Choroid plexus epithelial cell (primary cell): ENCODE results near the gene DNAH11.

Source experiments
- DNase-seq: peaks from one replicate; pipeline ENCODE4 v3.0.0-alpha.2; 2010; ENCODE audit warnings: low read depth
- H3K4me3 ChIP-seq: 2 replicates; pipeline ENCODE4 v1.5.1; 2011; ENCODE audit warnings: low read depth, mild to moderate bottlenecking, control low read depth, low read length, moderate library complexity
- TF ChIP-seq, protein P1 (sequence below): conservative IDR thresholded peaks from 2 replicates; pipeline ENCODE4 v1.5.1; 2011; ENCODE audit warnings: low read depth, mild to moderate bottlenecking, control low read depth, inconsistent platforms, low read length, moderate library complexity

The DNAH11 gene

DNA sequence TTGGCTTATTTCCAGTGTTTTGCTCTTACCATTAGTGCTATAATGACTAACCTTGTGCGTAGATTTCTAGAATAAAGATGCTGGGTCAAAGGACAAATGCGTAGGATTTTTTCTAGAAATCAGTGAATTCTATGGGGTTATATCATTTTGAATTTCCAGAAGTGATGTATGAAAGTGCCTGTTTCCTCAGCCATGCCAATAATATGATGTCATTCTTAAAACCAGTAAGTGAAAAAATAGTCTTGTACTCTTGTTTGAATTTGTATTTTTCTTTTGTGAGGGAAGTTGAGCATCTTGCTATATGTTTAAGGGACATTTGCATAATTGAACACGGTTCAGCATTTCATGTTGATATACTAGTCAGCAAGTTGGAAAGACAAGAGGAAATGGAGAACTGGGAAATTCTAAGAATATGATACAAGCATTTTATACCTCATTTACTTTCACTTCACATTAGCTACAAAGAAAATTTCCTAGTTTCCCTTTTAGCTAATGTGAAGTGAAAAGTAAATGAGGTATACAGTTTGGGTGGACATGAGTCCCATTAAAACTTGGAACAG is 3.8 kb upstream of the DNAH11 start:
- TF ChIP-seq, protein P1, sequence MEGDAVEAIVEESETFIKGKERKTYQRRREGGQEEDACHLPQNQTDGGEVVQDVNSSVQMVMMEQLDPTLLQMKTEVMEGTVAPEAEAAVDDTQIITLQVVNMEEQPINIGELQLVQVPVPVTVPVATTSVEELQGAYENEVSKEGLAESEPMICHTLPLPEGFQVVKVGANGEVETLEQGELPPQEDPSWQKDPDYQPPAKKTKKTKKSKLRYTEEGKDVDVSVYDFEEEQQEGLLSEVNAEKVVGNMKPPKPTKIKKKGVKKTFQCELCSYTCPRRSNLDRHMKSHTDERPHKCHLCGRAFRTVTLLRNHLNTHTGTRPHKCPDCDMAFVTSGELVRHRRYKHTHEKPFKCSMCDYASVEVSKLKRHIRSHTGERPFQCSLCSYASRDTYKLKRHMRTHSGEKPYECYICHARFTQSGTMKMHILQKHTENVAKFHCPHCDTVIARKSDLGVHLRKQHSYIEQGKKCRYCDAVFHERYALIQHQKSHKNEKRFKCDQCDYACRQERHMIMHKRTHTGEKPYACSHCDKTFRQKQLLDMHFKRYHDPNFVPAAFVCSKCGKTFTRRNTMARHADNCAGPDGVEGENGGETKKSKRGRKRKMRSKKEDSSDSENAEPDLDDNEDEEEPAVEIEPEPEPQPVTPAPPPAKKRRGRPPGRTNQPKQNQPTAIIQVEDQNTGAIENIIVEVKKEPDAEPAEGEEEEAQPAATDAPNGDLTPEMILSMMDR = no peak
- no peak overlapping the region for H3K4me3 ChIP-seq
- DNase-seq = no peak

DNA sequence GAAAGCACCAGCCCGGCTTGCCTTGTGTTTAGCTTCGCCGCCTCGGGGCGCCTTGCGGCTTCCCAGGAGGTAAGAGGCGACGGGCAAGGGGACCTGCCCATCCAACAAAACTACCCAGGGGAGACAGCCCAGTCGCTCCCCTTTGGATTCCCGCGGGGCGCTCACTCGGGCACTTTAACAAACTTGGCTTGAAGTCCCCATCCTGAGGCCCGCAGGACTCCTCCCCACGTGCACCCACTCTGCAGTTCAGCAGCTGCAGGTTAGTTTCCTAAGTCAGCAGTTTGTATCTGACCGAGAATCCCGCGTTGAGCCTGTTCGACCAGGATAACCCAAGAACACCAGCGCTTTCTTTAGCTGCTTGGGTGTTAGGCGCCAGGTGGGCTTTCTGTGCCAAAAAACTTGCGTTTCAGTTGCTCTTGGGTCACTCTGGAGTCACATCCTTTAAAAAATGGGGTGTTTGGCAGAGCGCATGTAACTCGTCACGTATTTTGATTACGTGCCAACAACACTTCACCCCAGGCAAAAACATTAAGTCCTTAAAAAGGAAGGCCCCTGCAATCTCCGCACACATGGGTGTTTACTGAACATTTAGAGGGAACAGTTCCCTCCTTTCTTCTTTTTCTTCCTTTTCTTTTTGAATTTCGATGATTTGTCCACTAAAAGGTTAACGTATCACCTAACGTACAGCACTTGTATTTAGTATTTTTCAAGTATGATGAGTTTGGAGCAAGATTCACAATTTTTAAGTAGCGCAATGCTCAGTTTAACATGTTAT is 876 bp downstream of the DNAH11 start:
- TF ChIP-seq, protein P1 = no peak
- peak overlapping the region; percentile 57 for H3K4me3 ChIP-seq
- peak; percentile 16 for DNase-seq

DNA sequence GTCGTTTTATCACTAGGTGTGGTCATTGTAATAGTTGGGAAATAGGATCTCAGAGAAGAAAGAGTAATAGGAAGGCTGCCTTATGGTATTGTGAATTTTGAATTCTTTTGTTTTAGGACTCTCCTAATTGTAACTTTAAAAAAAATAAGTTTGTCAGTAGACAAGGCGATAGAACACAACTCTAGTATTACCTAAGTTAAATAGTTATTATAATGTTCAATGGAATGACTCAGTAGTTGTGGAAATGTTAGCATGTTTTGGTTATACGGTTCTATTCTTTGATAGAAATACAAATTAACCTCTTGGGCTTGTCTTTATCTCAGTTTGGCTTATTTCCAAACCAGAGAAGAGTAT is 1.4 kb downstream of the DNAH11 start:
- no peak overlapping the region for H3K4me3 ChIP-seq
- TF ChIP-seq, protein P1 = no peak
- no peak for DNase-seq

DNA sequence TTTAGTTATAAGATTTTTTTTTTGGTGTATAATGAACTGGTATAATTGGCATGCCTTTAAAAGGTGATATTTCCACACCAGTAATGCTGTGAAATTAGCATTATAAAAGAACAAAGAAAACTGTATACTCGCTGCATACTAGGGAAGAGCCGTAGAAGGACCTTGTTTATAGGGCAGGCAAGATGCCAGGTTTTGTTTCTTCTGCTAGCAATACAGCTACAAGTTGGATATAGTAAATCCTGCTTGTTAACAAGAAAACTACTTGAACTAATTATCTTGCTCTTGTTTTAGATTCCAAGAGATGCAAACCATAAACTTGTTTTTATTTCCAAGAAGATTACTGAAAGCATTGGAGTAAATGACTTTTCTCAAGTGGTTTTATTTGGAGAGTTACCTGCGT is 1.9 kb downstream of the DNAH11 start:
- no peak overlapping the region for H3K4me3 ChIP-seq
- DNase-seq = peak; percentile 35
- TF ChIP-seq, protein P1 = no peak

DNA sequence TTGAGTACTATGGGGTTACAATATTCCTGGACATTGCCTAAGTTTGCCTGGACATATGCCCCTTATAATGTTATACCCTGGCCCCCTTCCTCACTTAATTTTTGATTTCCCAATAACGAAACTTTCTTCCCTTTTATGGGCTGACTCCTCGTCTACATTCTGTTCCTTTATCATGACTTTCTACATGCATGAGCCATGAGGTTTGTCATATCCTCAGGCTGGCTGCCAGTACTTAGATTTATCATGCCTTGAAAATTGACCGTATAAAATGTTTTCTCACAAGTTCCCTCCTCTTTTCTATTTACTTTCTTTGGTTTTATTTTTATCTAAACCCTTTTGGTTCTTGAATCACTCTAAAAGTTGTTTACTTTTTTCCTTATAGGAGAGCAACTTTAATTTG is 4.7 kb downstream of the DNAH11 start:
- DNase-seq = no peak
- TF ChIP-seq, protein P1 = no peak
- H3K4me3 ChIP-seq = no peak overlapping the region

DNA sequence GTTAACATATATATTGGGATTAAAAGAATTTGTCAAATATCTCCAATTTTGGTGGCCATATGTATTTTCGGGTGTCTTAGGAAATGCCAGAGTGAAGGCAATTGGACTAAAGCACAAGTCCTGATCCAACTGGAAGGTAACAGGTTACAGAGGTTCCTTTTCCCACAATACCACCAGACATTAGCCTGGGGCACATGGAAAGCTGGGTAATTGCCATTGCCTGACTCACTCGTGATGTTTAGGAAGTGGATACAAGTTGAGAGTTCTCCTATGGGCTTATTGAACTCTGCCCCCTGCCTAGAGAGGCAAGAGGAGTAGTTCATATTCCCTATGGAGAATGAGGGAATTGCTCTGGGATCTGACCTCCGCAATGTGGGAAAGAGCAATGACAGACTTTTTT is 5.7 kb downstream of the DNAH11 start:
- TF ChIP-seq, protein P1 = no peak
- H3K4me3 ChIP-seq = no peak overlapping the region
- no peak for DNase-seq

DNA sequence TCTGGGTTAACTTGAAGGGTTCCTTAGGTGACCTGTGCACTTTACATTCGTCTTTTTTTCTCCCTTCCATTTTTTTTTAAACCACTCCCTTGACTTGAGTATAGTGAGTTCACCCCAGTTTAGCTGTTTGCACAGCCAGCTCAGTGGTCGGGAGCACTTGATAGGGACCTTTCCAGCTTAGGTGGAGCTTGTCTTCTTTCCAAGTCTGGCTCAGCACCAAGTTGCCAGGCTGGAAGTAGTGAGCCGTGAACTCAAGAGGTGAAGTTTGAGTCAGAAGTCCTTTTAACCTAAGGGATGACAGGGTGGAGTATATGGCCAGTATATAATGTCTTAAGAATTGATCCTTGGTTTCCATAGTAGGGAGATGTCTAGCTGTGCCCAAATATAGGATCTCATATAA is 7.2 kb downstream of the DNAH11 start:
- no peak overlapping the region for H3K4me3 ChIP-seq
- TF ChIP-seq, protein P1 = no peak
- no peak for DNase-seq
